HEK293 (cell line): Measurements from ENCODE around the gene ANKRD37.

Experiments
- CTCF ChIA-PET: fragments of 350-600 bp; formaldehyde crosslinking; extraction: SDS; loops from one replicate; lab custom pipeline; 2021; ENCODE audit warnings: antibody characterized with exemption; lab: Yijun Ruan, JAX
- POLR2A ChIA-PET: fragments of 300-600 bp; formaldehyde crosslinking; extraction: SDS; loops from one replicate; lab custom pipeline; 2020; ENCODE audit warnings: antibody characterized with exemption, inconsistent platforms; lab: Yijun Ruan, JAX
- H3K27ac ChIP-seq: fragments of 200-500 bp; sonication (Bioruptor generic); 2 replicates; pipeline ENCODE4 v1.5.1; 2014; ENCODE audit warnings: low read depth, low read length, control low read depth, inconsistent platforms; ENCODE audit errors: extremely low read depth
- H3K36me3 ChIP-seq, 2 experiments: fragments of 200-500 bp in 1 of 2; sonication (Bioruptor generic) in 1 of 2; 1 replicate in 1 of 2; 2 replicates in 1 of 2; pipeline ENCODE4 v1.5.1; 2014 to 2017; ENCODE audit warnings: inconsistent platforms in 2 of 2, low read length in 2 of 2; ENCODE audit not compliant: control insufficient read depth in 2 of 2, insufficient read depth in 1 of 2
- H3K4me1 ChIP-seq: fragments of 200-500 bp; sonication (Bioruptor generic); 2 replicates; pipeline ENCODE4 v1.5.1; 2014; ENCODE audit warnings: mild to moderate bottlenecking, low read length, inconsistent platforms; ENCODE audit not compliant: control insufficient read depth, insufficient read depth
- H3K4me3 ChIP-seq: 2 replicates; pipeline ENCODE4 v1.5.1; 2011; ENCODE audit warnings: low read depth, mild to moderate bottlenecking, control low read depth, low read length, moderate library complexity
- H3K9me3 ChIP-seq: fragments of 200-500 bp; sonication (Bioruptor generic); 2 replicates; pipeline ENCODE4 v1.5.1; 2014; ENCODE audit warnings: low read depth, low read length, inconsistent platforms; ENCODE audit not compliant: control insufficient read depth, insufficient read depth
- AEBP2 ChIP-seq: fragments of 450-650 bp; formaldehyde crosslinking; IDR thresholded peaks from 2 replicates; pipeline ENCODE4 v1.5.1; 2016; ENCODE audit warnings: missing biosample characterization, missing genetic modification characterization, borderline replicate concordance
- FEZF1 ChIP-seq: fragments of 450-650 bp; formaldehyde crosslinking; IDR thresholded peaks from 2 replicates; pipeline ENCODE4 v1.5.1; 2016; ENCODE audit warnings: missing biosample characterization, missing genetic modification characterization
- IKZF3 ChIP-seq: fragments of 450-650 bp; IDR thresholded peaks from 2 replicates; pipeline ENCODE4 v1.5.0; 2018; ENCODE audit warnings: missing biosample characterization, mild to moderate bottlenecking, missing genetic modification characterization, moderate library complexity
- TRIM28 ChIP-seq: IDR thresholded peaks from 2 replicates; pipeline ENCODE4 v1.6.1; 2011; ENCODE audit warnings: low read length, control low read depth, borderline replicate concordance
- ZNF121 ChIP-seq: fragments of 450-650 bp; formaldehyde crosslinking; IDR thresholded peaks from 2 replicates; pipeline ENCODE4 v1.5.1; 2016; ENCODE audit warnings: missing biosample characterization, missing genetic modification characterization
- ZNF140 ChIP-seq: fragments of 450-650 bp; formaldehyde crosslinking; IDR thresholded peaks from 2 replicates; pipeline ENCODE4 v1.5.1; 2016; ENCODE audit warnings: missing biosample characterization, missing genetic modification characterization
- ZNF148 ChIP-seq: fragments of 450-650 bp; formaldehyde crosslinking; IDR thresholded peaks from 2 replicates; pipeline ENCODE4 v1.5.0; 2017; ENCODE audit warnings: missing biosample characterization, missing genetic modification characterization, borderline replicate concordance
- ZNF23 ChIP-seq: fragments of 450-650 bp; formaldehyde crosslinking; IDR thresholded peaks from 2 replicates; pipeline ENCODE4 v1.5.1; 2016; ENCODE audit warnings: missing biosample characterization, missing genetic modification characterization, borderline replicate concordance
- ZNF239 ChIP-seq: fragments of 450-650 bp; formaldehyde crosslinking; IDR thresholded peaks from 2 replicates; pipeline ENCODE4 v1.5.1; 2016; ENCODE audit warnings: missing biosample characterization, missing genetic modification characterization
- ZNF362 ChIP-seq: fragments of 450-650 bp; formaldehyde crosslinking; IDR thresholded peaks from 2 replicates; pipeline ENCODE4 v1.5.1; 2016; ENCODE audit warnings: missing biosample characterization, missing genetic modification characterization
- ZNF449 ChIP-seq: fragments of 450-650 bp; formaldehyde crosslinking; IDR thresholded peaks from 2 replicates; pipeline ENCODE4 v1.5.1; 2017; ENCODE audit warnings: missing biosample characterization, mild to moderate bottlenecking, missing genetic modification characterization, moderate library complexity
- ZNF548 ChIP-seq: fragments of 450-650 bp; formaldehyde crosslinking; IDR thresholded peaks from 2 replicates; pipeline ENCODE4 v1.5.1; 2016; ENCODE audit warnings: missing biosample characterization, missing genetic modification characterization
- ZNF596 ChIP-seq: fragments of 450-650 bp; IDR thresholded peaks from 2 replicates; pipeline ENCODE4 v1.5.0; 2018; ENCODE audit warnings: missing biosample characterization, mild to moderate bottlenecking, missing genetic modification characterization, moderate library complexity
- ZNF645 ChIP-seq: fragments of 450-650 bp; formaldehyde crosslinking; IDR thresholded peaks from 2 replicates; pipeline ENCODE4; 2016; ENCODE audit warnings: missing biosample characterization, missing genetic modification characterization
- ZNF692 ChIP-seq: fragments of 450-650 bp; formaldehyde crosslinking; IDR thresholded peaks from 2 replicates; pipeline ENCODE4 v1.5.1; 2016; ENCODE audit warnings: missing biosample characterization, missing genetic modification characterization
- ZNF777 ChIP-seq: fragments of 450-650 bp; formaldehyde crosslinking; IDR thresholded peaks from 2 replicates; pipeline ENCODE4 v1.5.1; 2017; ENCODE audit warnings: missing biosample characterization, missing genetic modification characterization, borderline replicate concordance
- ZSCAN30 ChIP-seq: fragments of 450-650 bp; IDR thresholded peaks from 2 replicates; pipeline ENCODE4 v1.5.1; 2018; ENCODE audit warnings: missing biosample characterization, mild to moderate bottlenecking, missing genetic modification characterization, moderate library complexity

ANKRD37 gene

GRCh38 chr4:185426960-185427688, 30.5 kb downstream of the ANKRD37 start:
- H3K4me1 ChIP-seq, result no peaks in the 10 kb centered on the region
- H3K4me3 ChIP-seq, result no peak overlapping the region
- H3K36me3 ChIP-seq, result peaks cover 0 to under 1% of the 10 kb centered on the region in 2 experiments; a peak in 1 of 3 replicates
- H3K9me3 ChIP-seq, result no peaks in the 10 kb centered on the region
- ChIA-PET CTCF (interaction anchor here (2.7 kb wide), 1 partner anchor 171 kb away, joined by 8 read pairs; no protein-coding TSS in a partner anchor), POLR2A (no interaction called here)
- H3K27ac ChIP-seq, result no peak overlapping the region
- TF ChIP-seq ZNF362 (tag by site-specific recombination) (peak; percentile 42; the same call in 1 of the 2 replicates), ZNF148 (tag by site-specific recombination) (no peak)

GRCh38 chr4:185429660-185430059, 33.0 kb downstream of the ANKRD37 start:
- Histone ChIP-seq H3K36me3 (no peaks in the 10 kb centered on the region), H3K4me3 (no peak overlapping the region), H3K9me3 (no peaks in the 10 kb centered on the region), H3K27ac (no peak overlapping the region), H3K4me1 (no peaks in the 10 kb centered on the region)
- no peak for TF ChIP-seq ZNF121
- no peak for TF ChIP-seq ZSCAN30 (tag by site-specific recombination)
- TF ChIP-seq ZNF23, result no peak
- no peak for TF ChIP-seq ZNF239 (tag by site-specific recombination)
- no peak for TF ChIP-seq ZNF449
- TF ChIP-seq ZNF548, result no peak
- no peak for TF ChIP-seq AEBP2 (tag by site-specific recombination)
- TF ChIP-seq TRIM28, result no peak
- TF ChIP-seq FEZF1 (tag by site-specific recombination), result no peak
- TF ChIP-seq ZNF140 (tag by site-specific recombination), result no peak
- no peak for TF ChIP-seq ZNF692 (tag by site-specific recombination)
- no peak for TF ChIP-seq ZNF645 (tag by site-specific recombination)
- TF ChIP-seq ZNF596 (tag by site-specific recombination), result no peak
- TF ChIP-seq IKZF3 (tag by site-specific recombination), result no peak
- TF ChIP-seq ZNF777 (tag by site-specific recombination), result no peak
- CTCF ChIA-PET, result interaction anchor here (0.6 kb wide), 1 partner anchor 120 kb away, joined by 3 read pairs; no protein-coding TSS in a partner anchor
- POLR2A ChIA-PET, result no interaction called here
